Fibroblast of pulmonary artery (primary cell): ENCODE measurements around the gene CFAP251.

Experiments
- DNase-seq: peaks from one replicate; pipeline ENCODE4 v3.0.0-alpha.2; 2010; ENCODE audit warnings: low read depth
- H3K4me3 ChIP-seq: replicated peaks from 2 replicates; pipeline ENCODE4 v1.5.1; 2011; ENCODE audit warnings: low read depth, mild to moderate bottlenecking, control low read depth, low read length, moderate library complexity
- CTCF ChIP-seq: IDR thresholded peaks from 2 replicates; pipeline ENCODE4 v1.5.1; 2011; ENCODE audit warnings: mild to moderate bottlenecking, control low read depth, low read length, inconsistent platforms; ENCODE audit errors: missing control alignments

Gene CFAP251

GRCh38 chr12:121946313-121947025, 28.1 kb downstream of the CFAP251 start:
- no peak overlapping the region for H3K4me3 ChIP-seq
- no peak for TF ChIP-seq CTCF
- DNase-seq = no peak

GRCh38 chr12:121947981-121948380, 29.6 kb downstream of the CFAP251 start:
- no peak for DNase-seq
- no peak overlapping the region for H3K4me3 ChIP-seq
- no peak for TF ChIP-seq CTCF

- peak; percentile 90 for DNase-seq
- no peak overlapping the region for H3K4me3 ChIP-seq
- TF ChIP-seq CTCF = no peak
Observed at GRCh38 chr12:121949648-121950397, 31.4 kb downstream of the CFAP251 start.

- no peak overlapping the region for H3K4me3 ChIP-seq
- no peak for DNase-seq
- TF ChIP-seq CTCF = no peak
Observed at GRCh38 chr12:121953117-121953692, 34.8 kb downstream of the CFAP251 start.

GRCh38 chr12:121953695-121954094, 35.3 kb downstream of the CFAP251 start:
- no peak for DNase-seq
- TF ChIP-seq CTCF = no peak
- H3K4me3 ChIP-seq = no peak overlapping the region

GRCh38 chr12:121955258-121956237, 37.2 kb downstream of the CFAP251 start:
- TF ChIP-seq CTCF = peak; percentile 71
- no peak overlapping the region for H3K4me3 ChIP-seq
- DNase-seq = peak; percentile 47
